D341Med (cell line): Measurements from ENCODE around the gene SLC12A6.
"Not testable (repeated sequence)": the region's sequence is repeated elsewhere in the genome, so short reads cannot be mapped to it uniquely, and the experiment has no call there.

Experiments used
- DNase-seq: peaks from one replicate; pipeline ENCODE4 v3.0.0; 2012; ENCODE audit warnings: low spot score

SLC12A6 gene

DNA sequence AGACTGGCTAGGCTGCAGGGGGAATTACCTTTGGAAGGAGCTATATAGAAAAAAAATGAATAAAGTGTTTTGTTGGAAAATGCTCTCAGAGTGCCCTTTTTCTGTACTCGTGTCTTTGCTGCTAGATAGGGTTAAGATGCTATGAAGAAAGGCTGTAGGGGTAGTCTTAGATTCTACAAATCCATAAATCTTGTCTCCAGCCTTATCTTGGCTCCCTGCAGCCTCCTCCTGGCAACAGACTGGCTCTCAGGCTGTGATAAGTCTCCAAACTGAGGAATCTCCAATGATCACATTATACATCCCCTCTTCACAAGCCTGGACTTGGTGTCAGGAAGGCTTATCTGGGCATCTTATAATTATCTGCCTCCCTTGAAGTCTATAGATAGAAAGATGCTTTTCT, 20.1 kb upstream of the SLC12A6 start:
- DNase-seq, result no peak

DNA sequence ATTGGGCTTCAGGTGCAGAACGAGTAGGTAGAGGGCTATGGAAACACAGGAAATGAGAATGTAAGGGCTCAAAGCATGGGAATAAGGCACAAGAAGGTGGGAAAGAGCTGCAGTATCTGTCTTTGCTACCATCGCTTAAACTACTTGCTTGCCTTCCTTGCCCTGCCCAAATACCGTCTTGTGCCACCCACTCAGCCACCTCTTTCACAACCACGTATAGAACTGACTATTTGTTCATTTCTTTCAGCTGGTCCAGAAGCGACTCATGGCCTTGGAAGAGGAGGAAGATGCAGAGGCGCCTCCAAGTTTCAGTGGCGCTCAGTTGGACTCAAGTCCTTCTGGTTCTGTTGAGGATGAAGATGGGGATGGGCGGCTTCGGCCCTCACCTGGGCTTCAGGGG, 17.7 kb upstream of the SLC12A6 start:
- DNase-seq, result no peak

DNA sequence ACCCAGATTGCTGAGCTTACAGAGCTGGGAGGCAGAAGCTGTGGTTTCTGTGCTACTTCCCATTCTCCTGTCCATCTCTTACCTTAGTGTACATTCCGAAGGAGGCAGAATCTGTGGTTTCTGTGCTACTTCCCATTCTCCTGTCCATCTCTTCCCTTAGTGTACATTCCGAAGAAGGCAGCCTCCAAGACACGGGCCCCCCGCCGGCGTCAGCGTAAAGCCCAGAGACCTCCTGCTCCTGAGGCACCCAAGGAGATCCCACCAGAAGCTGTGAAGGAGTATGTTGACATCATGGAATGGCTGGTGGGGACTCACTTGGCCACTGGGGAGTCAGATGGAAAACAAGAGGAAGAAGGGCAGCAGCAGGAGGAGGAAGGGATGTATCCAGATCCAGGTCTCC, 16.7 kb upstream of the SLC12A6 start:
- DNase-seq, result no peak

DNA sequence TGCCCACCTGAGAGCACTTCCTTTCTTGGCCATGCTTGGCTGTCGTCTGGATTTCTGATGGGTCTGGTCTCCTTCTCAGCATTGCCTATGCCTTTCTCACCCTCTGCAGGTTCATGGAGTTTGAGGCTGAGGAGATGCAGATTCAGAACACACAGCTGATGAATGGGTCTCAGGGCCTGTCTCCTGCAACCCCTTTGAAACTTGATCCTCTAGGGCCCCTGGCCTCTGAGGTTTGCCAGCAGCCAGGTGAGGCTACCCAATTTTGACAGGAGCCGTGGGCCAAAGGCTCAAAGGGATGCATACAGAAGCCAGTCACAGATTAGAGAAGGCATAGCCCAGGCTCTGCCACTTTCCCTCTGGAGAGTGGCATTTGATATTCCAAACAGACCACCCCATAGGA, 16.0 kb upstream of the SLC12A6 start:
- no peak for DNase-seq

DNA sequence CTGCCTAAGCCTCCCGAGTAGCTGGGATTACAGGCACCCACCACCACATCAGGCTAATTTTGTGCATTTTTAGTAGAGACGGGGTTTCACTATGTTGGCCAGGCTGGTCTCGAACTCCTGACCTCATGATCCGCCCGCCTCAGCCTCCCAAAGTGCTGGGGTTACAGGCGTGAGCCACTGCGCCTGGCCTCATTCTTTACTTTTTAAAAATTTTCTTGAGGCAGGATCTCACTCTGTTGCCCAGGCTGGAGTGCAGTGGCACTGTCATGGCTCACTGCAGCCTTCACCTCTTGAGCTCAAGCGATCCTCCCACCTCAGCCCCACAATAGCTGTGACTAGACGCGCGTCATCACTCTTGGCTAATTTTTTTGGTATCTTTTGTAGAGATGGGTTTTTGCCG, 15.4 kb upstream of the SLC12A6 start:
- not testable (repeated sequence) for DNase-seq

DNA sequence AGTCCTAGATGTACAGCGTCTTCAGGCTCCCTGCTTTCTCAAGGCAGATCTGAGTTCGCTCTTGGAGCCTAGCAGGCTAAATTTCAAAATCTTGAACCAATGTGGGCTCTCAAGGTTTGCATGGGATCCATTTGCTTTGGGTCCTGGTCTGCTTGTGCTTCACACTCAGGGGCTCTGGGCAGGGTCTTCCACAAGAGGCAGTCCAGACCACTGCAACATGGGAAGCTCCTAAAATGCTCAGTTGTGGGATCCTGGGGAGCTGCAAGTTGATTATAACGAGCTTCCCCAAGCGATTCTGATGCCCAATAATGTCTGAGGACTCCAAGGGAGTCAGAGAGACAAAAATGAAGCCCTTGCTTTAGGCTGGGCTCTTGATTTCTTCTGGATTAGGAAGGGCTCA, 12.2 kb upstream of the SLC12A6 start:
- no peak for DNase-seq

DNA sequence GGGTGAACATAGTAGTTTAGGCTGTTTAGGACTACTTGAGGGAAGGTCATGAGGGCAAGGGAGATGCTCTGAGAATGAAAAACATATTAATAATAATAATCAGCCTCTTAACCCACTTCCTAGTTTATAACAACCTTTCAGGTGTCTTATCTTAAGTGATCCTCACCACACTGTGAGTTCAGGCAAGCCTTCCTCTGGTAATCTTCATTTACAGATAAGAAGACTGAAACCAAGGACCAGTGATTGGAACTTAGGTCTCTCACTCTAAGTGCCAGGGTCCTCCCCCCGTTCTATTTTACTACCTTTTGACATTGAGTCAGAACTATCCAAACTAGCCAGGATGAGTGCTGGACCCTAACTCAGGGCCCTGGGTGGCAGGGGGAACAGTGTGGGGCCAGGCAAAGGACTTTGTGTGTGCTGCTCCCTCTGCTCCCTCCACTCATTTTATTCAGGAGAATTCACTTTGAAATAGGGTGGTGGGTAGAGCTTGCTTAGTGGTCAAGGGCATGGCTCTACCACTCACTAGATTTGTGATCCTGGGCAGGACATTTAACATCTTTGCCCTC, 11.2 kb upstream of the SLC12A6 start:
- no peak for DNase-seq

DNA sequence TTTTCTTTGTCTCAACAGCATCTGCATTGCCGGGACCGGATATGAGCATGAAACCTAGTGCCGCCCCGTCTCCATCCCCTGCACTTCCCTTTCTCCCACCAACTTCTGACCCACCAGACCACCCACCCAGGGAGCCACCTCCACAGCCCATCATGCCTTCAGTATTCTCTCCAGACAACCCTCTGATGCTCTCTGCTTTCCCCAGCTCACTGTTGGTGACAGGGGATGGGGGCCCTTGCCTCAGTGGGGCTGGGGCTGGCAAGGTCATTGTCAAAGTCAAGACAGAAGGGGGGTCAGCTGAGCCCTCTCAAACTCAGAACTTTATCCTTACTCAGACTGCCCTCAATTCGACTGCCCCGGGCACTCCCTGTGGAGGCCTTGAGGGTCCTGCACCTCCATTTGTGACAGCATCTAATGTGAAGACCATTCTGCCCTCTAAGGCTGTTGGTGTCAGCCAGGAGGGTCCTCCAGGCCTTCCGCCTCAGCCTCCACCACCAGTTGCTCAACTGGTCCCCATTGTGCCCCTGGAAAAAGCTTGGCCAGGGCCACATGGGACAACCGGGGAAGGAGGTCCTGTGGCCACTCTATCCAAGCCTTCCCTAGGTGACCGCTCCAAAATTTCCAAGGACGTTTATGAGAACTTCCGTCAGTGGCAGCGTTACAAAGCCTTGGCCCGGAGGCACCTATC, 10.5 kb upstream of the SLC12A6 start:
- DNase-seq, result no peak

DNA sequence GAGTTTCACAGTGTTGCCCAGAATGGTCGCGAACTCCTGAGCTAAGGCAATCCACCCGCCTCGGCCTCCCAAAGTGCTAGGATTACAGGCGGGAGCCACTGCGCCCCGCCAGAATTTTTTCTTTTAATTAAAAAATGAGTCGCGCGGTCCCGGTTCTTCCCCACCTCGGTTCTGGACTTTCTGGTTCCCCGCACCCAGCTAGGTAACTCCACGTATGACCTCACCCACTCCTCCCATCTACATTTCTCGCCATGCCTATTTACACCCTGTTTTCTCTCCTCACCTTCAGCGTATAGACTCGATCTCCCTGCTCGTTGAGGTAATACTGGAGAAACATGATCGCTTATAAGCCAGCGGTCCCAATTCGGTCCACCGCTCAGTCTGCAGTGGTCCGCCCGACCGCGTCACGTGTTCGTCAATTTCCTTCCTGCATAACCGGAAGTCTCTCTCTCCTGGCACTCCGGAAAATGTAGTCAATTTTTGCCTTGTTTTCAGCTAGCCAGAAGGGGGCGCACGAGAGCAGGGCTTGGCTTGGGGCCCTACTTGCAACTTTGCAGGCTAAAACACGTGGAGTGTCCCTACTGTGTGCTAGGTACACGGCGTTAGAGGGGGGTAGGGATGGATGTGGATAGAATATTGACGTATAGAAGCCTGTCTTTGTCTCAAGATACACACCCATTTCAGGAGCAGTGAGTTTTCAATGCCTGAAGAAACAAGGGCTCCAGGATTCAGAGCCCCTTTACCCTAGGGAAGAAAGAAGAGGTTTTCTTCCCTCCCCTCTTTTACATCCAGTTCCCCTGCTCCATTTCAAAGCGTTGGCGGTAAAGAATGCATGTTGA, 5.4 kb upstream of the SLC12A6 start, which contains the start of the genes NOP10 and NUTM1:
NOP10 (minus strand) TSS at position 400 of the 839 bp plus-strand sequence; CDS start at position 337, 63 bp downstream.
NUTM1 (plus strand) TSS at position 579 of the 839 bp plus-strand sequence. CDS start 382 bp downstream, outside the sequence.
- DNase-seq, result peak; percentile 86

DNA sequence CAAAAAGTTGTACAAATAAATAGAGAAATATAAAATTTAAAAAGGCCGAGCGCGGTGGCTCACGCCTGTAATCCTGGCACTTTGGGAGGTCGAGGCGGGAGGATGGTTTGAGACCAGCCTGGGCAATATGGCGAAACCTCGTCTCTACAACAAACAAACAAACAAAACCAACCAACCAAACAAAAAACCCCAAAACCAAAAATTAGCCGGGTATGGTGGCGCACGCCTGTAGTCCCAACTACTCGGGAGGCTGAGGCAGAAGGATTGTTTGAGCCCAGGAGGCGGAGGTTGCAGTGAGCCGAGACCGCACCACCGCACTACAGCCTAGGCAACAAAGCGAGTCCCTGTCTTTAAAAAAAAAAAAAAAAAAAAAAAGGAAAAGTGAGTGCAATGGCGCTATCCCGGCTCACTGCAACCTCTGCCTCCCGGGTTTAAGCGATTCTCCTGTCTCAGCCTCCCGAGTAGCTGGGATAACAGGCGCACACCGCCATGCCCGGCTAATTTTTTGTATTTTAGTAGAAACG, 4.7 kb upstream of the SLC12A6 start:
- not testable (repeated sequence) for DNase-seq

DNA sequence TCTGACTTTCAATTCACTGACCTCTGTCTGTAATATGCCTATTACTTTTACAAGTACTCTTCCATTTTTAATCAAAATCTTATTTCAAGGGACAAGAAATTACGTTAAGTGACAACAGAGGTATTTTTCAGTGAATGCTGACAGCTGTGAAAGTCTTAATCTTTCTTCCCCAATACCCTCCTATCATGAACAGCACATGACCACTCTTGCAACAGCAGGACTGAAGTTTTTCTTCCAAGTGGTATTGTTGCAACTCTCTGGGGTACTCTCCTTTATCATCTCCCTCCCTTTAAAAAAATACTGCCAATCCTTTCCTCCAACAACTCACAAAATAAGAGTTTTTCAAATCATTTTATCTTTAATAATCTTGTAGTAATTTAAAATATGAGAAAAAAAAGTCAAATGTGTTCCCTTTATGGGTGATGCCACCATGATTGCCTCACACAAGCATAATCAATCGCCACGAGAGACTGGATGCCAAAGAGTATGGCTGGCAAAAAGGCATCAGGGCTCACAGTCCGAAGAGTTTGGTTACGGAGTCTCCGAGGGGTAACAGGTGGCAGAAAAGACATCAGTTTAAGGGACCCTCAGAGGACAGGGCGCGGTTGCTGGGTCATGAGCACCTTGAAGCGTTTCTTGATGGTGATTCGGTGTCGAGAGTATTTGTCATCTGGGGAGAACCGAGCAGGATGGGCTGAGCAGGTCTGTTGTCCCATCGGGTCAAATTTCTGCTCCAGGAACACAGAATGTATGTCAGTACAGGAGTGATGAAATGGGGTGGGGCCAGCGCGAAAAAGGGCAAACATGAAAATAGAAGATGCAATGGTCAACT, 4.0 kb upstream of the SLC12A6 start:
- no peak for DNase-seq

DNA sequence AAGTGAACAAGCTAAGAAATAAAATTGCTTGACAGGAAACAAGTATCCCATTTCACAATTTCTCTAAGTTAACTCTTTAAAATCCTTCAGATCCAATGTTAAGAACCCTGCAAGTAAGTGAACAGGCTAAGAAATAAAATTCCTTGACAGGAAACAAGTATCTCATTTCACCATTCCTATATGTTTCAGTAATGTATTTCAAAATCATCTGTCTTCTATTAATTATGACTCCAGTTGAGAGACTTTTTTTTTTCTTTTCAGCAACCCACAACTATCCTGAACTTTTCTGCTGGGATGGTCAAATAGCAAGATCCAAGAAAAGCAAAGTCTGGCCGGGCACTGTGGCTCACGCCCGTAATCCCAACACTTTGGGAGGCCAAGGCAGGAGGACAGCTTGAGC, 2.4 kb upstream of the SLC12A6 start:
- no peak for DNase-seq

DNA sequence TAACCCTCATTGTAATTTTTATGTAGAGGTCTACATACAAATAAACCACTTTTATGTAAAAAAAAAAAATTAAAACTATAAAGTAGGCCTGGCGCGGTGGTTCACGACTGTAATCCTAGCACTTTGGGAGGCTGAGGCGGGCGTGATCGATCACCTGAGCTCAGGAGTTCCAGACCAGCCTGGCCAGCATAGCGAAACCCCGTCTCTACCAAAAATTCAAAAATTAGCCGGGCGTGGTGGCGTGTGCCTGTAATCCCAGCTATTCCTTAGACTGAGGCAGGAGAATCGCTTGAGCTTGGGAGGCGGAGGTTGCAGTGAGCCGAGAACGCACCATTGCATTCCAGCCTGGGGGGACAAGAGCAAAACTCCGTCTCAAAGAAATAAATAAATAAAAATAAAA, 766 bp upstream of the SLC12A6 start:
- no peak for DNase-seq

DNA sequence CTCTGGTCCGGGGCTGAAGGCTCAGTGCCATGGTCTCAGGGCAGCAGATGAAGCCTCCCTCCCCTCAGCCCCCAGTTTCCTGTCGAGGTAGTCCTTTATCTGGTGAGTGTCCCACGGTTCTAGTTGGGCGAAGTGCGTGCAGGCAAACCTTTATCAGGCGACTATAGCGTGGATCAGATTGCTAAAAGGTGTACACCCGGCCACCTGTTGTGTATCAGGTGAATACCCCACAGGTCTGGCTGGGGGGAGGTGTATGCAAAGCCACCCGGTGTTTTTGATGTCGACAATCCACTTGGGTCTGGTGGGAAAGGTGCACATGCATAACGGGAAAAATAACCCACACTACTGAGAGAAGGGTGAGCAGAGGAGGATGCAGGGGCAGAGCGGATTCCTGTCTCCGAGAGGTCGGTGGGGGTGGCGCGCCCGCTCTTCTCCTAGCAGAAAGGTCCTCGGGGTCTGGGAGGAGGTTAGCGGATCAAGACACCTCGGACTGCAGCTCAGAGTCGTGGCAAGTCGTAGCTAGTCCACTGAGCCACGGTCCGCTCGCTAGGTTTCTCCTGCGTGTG, 507 bp downstream of the SLC12A6 start:
- no peak for DNase-seq

DNA sequence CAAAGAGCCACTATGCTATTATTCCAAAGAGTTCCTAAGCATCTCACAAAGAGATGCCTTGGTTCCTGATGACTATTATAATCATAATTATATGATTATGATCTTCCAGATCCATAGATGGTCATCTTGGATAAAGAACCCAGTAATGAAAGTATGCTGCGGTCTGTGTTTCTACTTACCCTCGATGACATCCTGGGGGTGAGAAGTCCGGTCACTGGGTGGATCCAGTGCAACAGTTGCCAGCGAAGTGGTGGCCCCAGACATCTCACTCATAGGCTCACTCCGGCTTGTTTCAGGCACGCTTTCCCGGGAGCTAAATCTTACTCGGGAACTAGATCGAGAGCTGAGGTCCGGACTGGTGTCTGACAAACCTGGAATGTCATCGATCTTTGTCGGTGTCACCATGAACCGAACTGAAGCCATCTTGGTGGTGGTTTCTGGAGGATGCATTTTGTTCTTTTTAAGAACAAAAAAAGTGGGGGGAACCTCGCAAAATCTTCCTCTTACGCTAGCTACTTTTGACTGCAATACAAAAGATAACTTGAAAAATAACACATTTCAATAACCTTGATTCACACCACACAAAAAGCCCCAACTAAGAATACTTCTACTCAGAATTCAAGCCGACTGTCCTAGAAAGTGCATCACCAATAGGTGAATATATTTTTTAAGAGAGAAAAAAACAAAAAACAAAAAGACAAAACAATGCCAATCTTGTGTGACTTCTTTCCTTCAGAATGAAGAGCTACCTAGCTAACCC, 1.2 kb downstream of the SLC12A6 start:
- no peak for DNase-seq

DNA sequence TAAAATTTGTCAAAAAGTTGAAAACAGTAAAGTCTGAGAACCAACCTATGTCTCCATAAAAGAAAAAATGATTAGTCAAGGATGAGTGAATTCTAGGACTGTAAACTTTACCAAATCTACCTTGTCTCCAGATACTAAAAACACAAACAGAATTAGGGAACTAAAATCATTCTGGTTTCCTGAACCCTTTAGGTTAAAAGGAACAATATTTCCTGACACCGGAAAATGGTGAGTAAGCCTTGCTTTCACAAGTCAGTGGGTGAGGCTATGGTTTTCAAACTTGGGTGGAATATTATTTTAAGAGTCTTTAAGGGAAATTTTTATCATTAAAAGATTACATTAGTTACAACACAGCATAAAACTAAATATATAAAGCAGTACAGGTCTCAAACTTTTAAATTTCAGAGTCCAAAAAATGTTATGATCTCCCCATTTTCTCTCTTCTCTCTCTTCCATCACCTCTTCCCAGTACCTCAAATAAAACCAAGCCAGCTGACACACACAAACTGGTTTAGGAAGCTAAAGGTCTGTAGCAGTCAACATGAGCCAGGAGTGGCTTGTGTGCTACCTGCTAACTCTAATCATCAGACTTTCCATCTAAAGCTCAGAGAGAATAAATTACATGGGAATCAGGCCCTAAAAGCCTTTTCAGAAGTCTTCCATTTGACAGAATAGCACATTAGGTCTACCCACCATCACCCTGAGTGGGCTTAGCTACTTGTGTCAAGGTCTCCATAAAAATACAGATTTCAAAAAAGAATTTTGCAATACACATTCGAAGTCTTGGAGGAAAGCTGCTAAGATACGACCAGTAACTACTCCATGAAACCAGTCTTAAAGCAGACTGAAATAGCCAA, 2.2 kb downstream of the SLC12A6 start:
- DNase-seq, result no peak

DNA sequence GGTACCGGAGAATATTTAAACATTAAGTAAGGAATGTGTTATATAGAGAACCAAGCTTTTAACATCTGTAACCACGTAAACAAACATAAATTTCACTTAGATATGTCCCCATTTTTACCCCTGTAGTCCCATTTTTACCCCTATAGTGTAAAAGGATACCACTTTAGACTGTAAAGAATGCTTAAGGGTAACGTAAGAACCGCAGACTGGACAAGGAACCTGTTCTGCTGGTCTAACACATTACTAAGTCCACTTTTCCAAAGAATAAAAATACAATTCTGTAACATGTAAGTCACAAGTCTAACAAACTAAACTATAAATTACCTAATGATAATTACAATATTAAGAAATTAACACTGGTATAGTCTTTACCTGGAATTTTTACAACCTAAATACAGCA, 2.9 kb downstream of the SLC12A6 start:
- DNase-seq, result no peak

DNA sequence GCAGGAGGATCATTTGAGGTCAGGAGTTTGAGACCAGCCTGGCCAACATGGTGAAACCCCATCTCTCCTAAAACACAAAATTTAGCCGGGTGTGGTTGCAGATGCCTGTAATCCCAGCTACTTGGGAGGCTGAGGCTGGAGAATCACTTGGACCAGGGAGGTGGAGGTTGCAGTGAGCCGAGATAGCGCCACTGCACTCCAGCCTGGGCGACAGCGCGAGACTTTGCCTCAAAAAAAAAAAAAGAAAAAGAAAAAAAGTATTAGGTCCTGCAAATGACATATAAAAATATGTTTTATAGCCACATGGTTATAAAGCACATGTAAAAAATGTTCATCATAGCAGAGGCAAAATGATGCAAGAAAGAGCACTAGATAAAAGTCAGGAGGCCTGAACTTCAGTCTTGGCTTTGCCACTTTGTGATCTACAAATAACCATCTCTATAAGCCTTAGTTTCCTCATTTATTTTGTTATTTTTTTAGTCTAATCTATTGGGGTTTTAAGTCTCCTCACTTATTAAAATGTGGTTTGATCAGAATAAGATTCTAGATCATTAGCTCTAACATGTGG, 4.9 kb downstream of the SLC12A6 start:
- DNase-seq, result no peak

DNA sequence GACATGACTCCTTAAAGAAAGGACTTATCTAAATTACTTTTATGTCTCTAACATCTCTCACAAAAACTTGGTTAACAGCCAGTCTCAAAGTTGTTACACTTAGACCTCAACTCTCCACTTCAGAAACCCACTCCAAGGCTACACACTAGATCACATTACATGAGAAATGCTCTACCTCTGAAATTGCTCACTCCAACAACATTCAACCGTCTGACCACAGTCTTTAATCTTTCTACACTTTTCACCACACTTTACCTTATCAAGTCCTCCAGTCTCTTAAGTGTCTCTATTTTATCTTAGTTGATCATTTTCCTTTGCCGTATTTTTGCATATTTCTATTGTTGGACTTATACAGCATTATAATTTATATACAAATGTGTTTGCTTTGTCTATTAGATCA, 5.8 kb downstream of the SLC12A6 start:
- DNase-seq, result no peak
